IgD-negative memory B cell (primary cell): ENCODE measurements around the gene RIN2. TPM values are rescaled to one million over a fixed set of nuclear protein-coding genes. Genes with fewer than 3 reads are reported as not detected.
"Not testable (repeated sequence)": the region's sequence is repeated elsewhere in the genome, so short reads cannot be mapped to it uniquely, and the experiment has no call there.

Experiments used
- H3K27ac Mint-ChIP-seq, 3 donors: one replicate each; pipeline ENCODE4 v1.8.0; 2020 to 2022; ENCODE audit warnings: mild to moderate bottlenecking in 3 of 3, mixed read lengths in 3 of 3, moderate library complexity in 1 of 3
- H3K27me3 Mint-ChIP-seq: one replicate; pipeline ENCODE4 v1.8.0; 2021; ENCODE audit warnings: mixed read lengths
- H3K36me3 Mint-ChIP-seq: one replicate; pipeline ENCODE4 v1.8.0; 2020; ENCODE audit warnings: mild to moderate bottlenecking, mixed read lengths
- H3K4me1 Mint-ChIP-seq, 3 donors: one replicate each; pipeline ENCODE4 v1.8.0; 2020 to 2022; ENCODE audit warnings: mixed read lengths in 3 of 3, mild to moderate bottlenecking in 1 of 3
- H3K4me3 Mint-ChIP-seq, 4 donors: one replicate each; pipeline ENCODE4 v1.8.0; 2020 to 2022; ENCODE audit warnings: mild to moderate bottlenecking in 4 of 4, mixed read lengths in 4 of 4, moderate library complexity in 3 of 4
- H3K9me3 Mint-ChIP-seq, 3 donors: one replicate each; pipeline ENCODE4 v1.8.0; 2020 to 2021; ENCODE audit warnings: mixed read lengths in 3 of 3, mild to moderate bottlenecking in 1 of 3
- polyA plus RNA-seq: library from polyadenylated mRNA; unstranded; fragments of 300-500 nt; fragmentation: Illumina TruSeq; gene quantifications from one replicate; pipeline ENCODE4 v1.2.3, GENCODE V29; 2021

RIN2 gene
- polyA plus RNA-seq, 1 donor from 2014 or later: not detected

DNA sequence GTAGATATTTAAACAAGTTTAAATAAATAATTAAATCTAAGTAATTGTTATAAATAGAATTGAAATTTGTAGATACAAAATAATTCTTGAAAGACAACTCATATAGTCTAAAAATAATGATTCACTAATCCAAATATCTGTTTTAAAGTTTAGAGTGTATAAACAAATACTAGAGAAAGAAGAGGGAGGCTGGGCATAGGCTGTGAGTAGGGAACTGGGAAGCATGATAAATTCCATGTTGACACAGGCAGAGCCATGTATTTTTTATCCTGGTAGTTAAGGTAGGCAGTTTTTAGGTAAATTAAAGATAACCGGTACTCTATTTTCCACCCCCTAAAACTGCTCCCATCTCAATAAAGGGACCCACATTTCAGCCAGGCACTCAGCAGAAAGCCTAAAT is 11.7 kb upstream of the RIN2 start:
- peaks cover 5% of the 10 kb centered on the region for H3K36me3 Mint-ChIP-seq
- peaks cover 2 to 6% (median 2%) of the 10 kb centered on the region in 3 donors for H3K9me3 Mint-ChIP-seq
- peaks cover 6 to 9% (median 8%) of the 10 kb centered on the region in 3 donors for H3K4me1 Mint-ChIP-seq
- H3K27ac Mint-ChIP-seq: no peak overlapping the region
- H3K27me3 Mint-ChIP-seq: peaks cover 15% of the 10 kb centered on the region
- H3K4me3 Mint-ChIP-seq: no peak overlapping the region

GRCh38 chr20:19747903-19748302 is 10.2 kb upstream of the RIN2 start:
- Mint-ChIP-seq H3K9me3 (peaks cover 0 to 6% (median 2%) of the 10 kb centered on the region in 3 donors), H3K27me3 (peaks cover 18% of the 10 kb centered on the region)

GRCh38 chr20:19748681-19749080 is 9.4 kb upstream of the RIN2 start:
- H3K4me1 Mint-ChIP-seq: peaks cover 7 to 9% (median 8%) of the 10 kb centered on the region in 3 donors
- peaks cover 17% of the 10 kb centered on the region for H3K27me3 Mint-ChIP-seq
- no peak overlapping the region for H3K27ac Mint-ChIP-seq
- peaks cover 5% of the 10 kb centered on the region for H3K36me3 Mint-ChIP-seq
- peaks cover 0 to 6% (median 2%) of the 10 kb centered on the region in 3 donors for H3K9me3 Mint-ChIP-seq
- no peak overlapping the region for H3K4me3 Mint-ChIP-seq

More at GRCh38 chr20:19747903-19748302, 10.2 kb upstream of the RIN2 start:
- H3K4me1 Mint-ChIP-seq: peaks cover 7 to 9% (median 8%) of the 10 kb centered on the region in 3 donors
- peaks cover 5% of the 10 kb centered on the region for H3K36me3 Mint-ChIP-seq
- no peak overlapping the region for H3K27ac Mint-ChIP-seq
- no peak overlapping the region for H3K4me3 Mint-ChIP-seq

GRCh38 chr20:19749618-19750071 is 8.4 kb upstream of the RIN2 start:
- Mint-ChIP-seq H3K27ac (no peak overlapping the region), H3K4me3 (no peak overlapping the region), H3K36me3 (no peaks in the 10 kb centered on the region), H3K27me3 (peaks cover 17% of the 10 kb centered on the region), H3K4me1 (peaks cover 7 to 9% (median 8%) of the 10 kb centered on the region in 3 donors), H3K9me3 (peaks cover 0 to 6% (median 2%) of the 10 kb centered on the region in 3 donors)

GRCh38 chr20:19750101-19750606 is 7.9 kb upstream of the RIN2 start:
- H3K27ac Mint-ChIP-seq: no peak overlapping the region
- H3K4me1 Mint-ChIP-seq: peaks cover 7 to 9% (median 8%) of the 10 kb centered on the region in 3 donors
- H3K27me3 Mint-ChIP-seq: peaks cover 17% of the 10 kb centered on the region
- H3K36me3 Mint-ChIP-seq: no peaks in the 10 kb centered on the region
- peaks cover 0 to 6% (median 2%) of the 10 kb centered on the region in 3 donors for H3K9me3 Mint-ChIP-seq
- no peak overlapping the region for H3K4me3 Mint-ChIP-seq

GRCh38 chr20:19750907-19751636 is 7.0 kb upstream of the RIN2 start:
- Mint-ChIP-seq H3K4me3 (peak overlapping the region in 1 of 4 donors; percentile 22), H3K4me1 (peaks cover 7 to 9% (median 8%) of the 10 kb centered on the region in 3 donors), H3K27ac (peak overlapping the region in 1 of 3 donors; percentile 54)

GRCh38 chr20:19754201-19754600 is 3.9 kb upstream of the RIN2 start:
- H3K4me3 Mint-ChIP-seq, H3K36me3 Mint-ChIP-seq, H3K27ac Mint-ChIP-seq, H3K9me3 Mint-ChIP-seq: not testable (repeated sequence)
- H3K27me3 Mint-ChIP-seq: peaks cover 33% of the 10 kb centered on the region
- peaks cover 9 to 12% (median 10%) of the 10 kb centered on the region in 3 donors for H3K4me1 Mint-ChIP-seq

More at GRCh38 chr20:19750907-19751636, 7.0 kb upstream of the RIN2 start:
- H3K9me3 Mint-ChIP-seq: peaks cover 0 to 1% (median 0%) of the 10 kb centered on the region in 3 donors
- H3K27me3 Mint-ChIP-seq: peaks cover 16% of the 10 kb centered on the region
- H3K36me3 Mint-ChIP-seq: no peaks in the 10 kb centered on the region

- no peaks in the 10 kb centered on the region for H3K9me3 Mint-ChIP-seq
- H3K4me3 Mint-ChIP-seq: peak overlapping the region; percentile 63 to 83 (median 76)
- H3K4me1 Mint-ChIP-seq: peaks cover 0 to 5% (median 2%) of the 10 kb centered on the region in 3 donors
- H3K36me3 Mint-ChIP-seq: no peaks in the 10 kb centered on the region
- H3K27me3 Mint-ChIP-seq: peaks cover 29% of the 10 kb centered on the region
- H3K27ac Mint-ChIP-seq: no peak overlapping the region
Observed at GRCh38 chr20:19756761-19757486, 1.1 kb upstream of the RIN2 start.

DNA sequence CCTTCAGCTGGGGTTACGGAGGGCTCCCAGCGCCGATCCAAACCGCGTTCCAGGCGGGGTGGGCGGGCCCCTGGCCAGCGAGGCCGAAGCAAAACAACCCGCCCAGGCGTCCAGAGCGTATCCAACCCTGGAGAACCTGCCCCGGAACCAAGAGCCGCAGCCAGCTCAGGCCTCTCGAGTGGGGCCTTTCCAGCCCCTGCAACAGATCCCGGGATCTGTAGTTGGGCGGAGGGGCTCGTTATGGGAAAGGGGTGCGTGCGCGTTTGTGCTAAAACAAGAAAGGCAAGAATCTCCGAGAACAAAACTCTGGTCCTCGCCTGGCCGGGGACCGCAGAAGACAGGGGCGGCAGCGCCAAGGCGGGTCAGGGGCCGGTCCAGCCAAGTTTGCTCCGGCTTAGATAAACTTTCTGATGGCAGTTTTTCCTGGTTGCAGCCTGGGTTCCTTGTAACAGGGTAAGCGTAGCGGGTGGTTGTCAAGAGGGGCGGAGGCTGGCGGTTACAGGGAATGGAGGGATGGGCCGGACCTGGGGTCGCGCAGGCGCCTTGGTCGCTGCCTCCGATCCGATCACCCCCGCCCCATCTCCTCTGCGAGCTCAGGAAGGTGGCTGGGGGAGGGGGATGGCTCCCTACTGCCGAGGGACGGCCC is 448 bp upstream of the RIN2 start:
- Mint-ChIP-seq H3K27ac (no peak overlapping the region), H3K36me3 (no peaks in the 10 kb centered on the region)

DNA sequence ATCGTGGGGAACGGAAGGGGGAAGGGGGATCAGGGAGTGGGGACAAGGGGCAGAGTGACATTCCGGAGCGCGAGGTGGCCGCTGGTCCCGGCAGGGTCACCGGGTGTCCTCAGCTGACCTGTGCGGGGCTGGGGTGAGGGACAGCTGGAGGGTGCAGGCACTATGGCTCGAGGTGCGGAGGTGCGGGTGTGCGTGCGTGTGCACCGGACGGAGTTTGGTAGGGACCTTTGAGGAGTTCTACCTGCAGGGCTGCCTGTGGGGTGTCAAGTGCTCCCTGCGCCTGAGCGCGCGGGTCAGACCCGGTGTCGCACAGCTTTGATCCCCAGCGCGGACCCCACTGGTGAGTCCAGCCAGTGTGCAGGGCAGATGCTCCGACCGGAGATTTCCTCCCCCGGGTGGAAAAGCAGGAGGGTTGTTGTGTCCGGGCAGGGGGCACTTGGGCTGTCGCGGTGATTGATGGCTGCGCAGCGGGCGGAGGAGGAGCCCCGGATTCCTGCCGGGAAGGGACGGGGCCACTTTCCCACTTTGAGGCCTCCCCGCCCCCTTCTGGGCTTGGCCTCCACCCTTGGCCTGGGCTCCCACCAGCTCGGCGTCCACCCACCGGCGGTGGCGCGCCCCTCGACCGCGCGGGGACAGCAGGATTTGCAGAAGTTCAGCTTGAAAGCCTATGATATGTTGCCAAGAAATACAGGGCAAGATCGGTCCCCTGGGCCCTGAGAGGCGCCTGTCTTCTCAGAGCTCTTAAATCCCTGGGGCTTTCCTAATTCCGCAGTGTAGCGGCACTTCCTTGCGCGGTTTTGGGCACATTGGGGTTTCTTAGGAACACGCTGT is 658 bp downstream of the RIN2 start:
- Mint-ChIP-seq H3K9me3 (no peaks in the 10 kb centered on the region), H3K27me3 (peaks cover 28% of the 10 kb centered on the region), H3K4me1 (peaks cover 0 to 5% (median 2%) of the 10 kb centered on the region in 3 donors), H3K4me3 (peak overlapping the region; percentile 78 to 90 (median 82)), H3K27ac (peak overlapping the region in 1 of 3 donors; percentile 57), H3K36me3 (no peaks in the 10 kb centered on the region)

More for the DNA sequence above, 448 bp upstream of the RIN2 start:
- H3K4me3 Mint-ChIP-seq: peak overlapping the region; percentile 74 to 88 (median 81)
- H3K9me3 Mint-ChIP-seq: no peaks in the 10 kb centered on the region
- peaks cover 0 to 5% (median 2%) of the 10 kb centered on the region in 3 donors for H3K4me1 Mint-ChIP-seq
- peaks cover 29% of the 10 kb centered on the region for H3K27me3 Mint-ChIP-seq

DNA sequence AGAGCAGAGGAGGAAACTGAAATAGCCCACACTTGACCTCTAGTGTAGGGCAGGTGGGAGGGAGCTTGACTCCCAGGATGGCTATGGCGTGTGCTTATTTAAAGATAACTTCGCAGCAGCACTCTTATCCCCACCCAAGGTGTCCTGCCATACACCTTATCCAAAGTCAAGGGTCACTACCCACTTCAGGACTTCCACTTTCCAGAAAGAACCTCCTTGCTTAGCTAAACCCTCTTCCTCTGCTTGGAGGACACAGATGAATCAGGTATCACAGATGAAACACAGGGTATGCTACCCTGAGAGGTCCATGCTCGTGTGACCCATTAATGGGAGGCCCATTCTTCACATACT is 2.3 kb downstream of the RIN2 start:
- Mint-ChIP-seq H3K27me3 (peaks cover 28% of the 10 kb centered on the region), H3K4me3 (peak overlapping the region in 1 of 4 donors; percentile 37), H3K36me3 (no peaks in the 10 kb centered on the region), H3K4me1 (peaks cover 0 to 5% (median 2%) of the 10 kb centered on the region in 3 donors), H3K27ac (no peak overlapping the region), H3K9me3 (no peaks in the 10 kb centered on the region)

DNA sequence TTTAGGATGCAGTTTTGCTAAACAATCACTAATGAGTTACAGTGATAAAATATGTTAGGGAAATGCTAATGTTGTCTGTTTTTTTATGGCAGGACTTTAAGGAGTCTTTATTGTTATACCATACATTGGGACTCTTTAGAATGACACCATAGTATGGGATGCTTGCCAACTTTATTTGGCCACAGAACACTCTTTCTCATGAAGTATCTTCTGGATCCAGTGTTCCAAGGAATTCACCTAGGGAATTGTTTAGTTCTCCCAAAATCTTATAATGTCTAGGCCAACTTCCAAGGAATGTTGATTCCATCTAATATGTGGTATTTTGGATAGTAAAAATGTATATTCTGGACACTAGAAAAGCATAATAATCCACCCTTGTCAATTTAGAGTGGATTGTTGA is 3.3 kb downstream of the RIN2 start:
- Mint-ChIP-seq H3K27ac (no peak overlapping the region), H3K4me1 (peaks cover 0 to 5% (median 2%) of the 10 kb centered on the region in 3 donors), H3K4me3 (peak overlapping the region in 1 of 4 donors; percentile 4), H3K36me3 (no peaks in the 10 kb centered on the region), H3K9me3 (no peaks in the 10 kb centered on the region), H3K27me3 (peaks cover 24% of the 10 kb centered on the region)

DNA sequence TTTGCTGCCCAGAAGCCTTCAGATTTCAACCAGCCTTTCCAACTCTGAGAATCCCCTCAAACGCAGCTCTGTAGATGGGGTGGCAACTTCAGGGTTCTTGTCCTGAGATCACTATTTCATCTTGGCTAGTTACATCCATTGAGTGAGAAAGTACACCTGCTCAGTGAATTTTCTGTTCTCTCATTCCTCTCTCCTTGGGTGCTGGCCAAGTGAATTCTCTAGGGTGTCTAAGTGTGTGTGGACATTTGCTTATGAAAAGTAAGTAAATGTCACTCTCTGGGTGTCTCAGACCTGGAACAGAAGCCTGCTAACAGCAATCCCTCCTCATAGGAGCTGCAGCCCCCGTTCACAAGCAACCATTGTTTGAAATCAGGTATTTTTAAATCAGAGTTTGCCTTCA is 3.8 kb downstream of the RIN2 start:
- peaks cover 0 to 5% (median 2%) of the 10 kb centered on the region in 3 donors for H3K4me1 Mint-ChIP-seq
- no peaks in the 10 kb centered on the region for H3K9me3 Mint-ChIP-seq
- no peak overlapping the region for H3K4me3 Mint-ChIP-seq
- H3K27ac Mint-ChIP-seq: peak overlapping the region in 1 of 3 donors; percentile 82
- no peaks in the 10 kb centered on the region for H3K36me3 Mint-ChIP-seq
- peaks cover 21% of the 10 kb centered on the region for H3K27me3 Mint-ChIP-seq

GRCh38 chr20:19764207-19764606 is 6.1 kb downstream of the RIN2 start:
- no peaks in the 10 kb centered on the region for H3K36me3 Mint-ChIP-seq
- no peaks in the 10 kb centered on the region for H3K9me3 Mint-ChIP-seq
- no peak overlapping the region for H3K27ac Mint-ChIP-seq
- H3K27me3 Mint-ChIP-seq: peaks cover 18% of the 10 kb centered on the region
- H3K4me3 Mint-ChIP-seq: no peak overlapping the region
- H3K4me1 Mint-ChIP-seq: peaks cover 0 to under 1% (median under 1%) of the 10 kb centered on the region in 3 donors
